ENCODE measurements around the gene TMEM59.

- TF ChIP-seq CTCF (conservative IDR thresholded peaks at IDR 0.05; ENCODE audit: low read depth, low read length) (no peak), EZH2 (IDR thresholded peaks at IDR 0.05; ENCODE audit: borderline replicate concordance, low read depth, low read length, poor library complexity, severe bottlenecking) (no peak)
These were observed 27.6 kb upstream of the TMEM59 start for GRCh38 chr1:54080598-54081049.

Measured in A673 (cell line).